ENCODE results near the gene THAP11. TPM values are rescaled to one million over a fixed set of nuclear protein-coding genes. Genes with fewer than 3 reads are reported as not detected.

The THAP11 gene
- 39.8 and 43.0 TPM in 2 replicates for total RNA-seq

DNA sequence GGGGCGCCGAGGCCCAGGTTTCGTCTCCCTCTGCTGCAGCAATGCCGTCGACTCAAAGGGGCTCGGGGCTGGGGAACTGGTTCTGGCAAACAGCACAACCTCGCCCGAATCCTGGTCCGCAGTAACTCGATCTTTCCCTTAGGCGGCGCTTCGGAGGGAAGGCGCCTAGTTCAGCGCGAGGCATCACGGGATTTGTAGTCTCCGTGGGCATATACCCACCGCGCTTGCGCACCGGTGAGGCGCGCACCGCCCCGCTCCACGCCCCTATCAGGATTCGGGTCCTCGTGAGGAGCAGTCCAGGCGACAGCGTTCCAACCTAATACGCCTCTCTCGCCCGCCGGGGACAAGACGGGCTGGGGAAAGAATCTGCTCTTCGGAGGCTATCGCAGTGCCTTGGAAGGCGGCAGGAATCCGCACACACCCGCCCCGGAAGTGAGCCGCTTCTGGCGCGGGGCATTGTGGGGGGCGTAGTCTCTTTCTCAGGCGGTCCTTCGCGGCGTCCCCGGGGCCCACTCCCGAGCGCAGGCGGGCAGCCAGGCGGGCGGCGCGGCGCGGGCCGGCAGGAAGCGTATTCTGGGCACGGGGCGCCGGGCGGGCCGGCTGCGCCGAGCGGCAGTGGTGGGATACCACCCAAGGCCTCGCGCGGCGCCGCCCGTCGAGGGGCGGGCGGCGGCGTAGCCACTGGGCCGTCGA lies at the start of gene THAP11:
Gene THAP11 (plus strand): TSS at position 505 of the 693 bp plus-strand sequence. CDS start 235 bp downstream, outside the sequence.

DNA sequence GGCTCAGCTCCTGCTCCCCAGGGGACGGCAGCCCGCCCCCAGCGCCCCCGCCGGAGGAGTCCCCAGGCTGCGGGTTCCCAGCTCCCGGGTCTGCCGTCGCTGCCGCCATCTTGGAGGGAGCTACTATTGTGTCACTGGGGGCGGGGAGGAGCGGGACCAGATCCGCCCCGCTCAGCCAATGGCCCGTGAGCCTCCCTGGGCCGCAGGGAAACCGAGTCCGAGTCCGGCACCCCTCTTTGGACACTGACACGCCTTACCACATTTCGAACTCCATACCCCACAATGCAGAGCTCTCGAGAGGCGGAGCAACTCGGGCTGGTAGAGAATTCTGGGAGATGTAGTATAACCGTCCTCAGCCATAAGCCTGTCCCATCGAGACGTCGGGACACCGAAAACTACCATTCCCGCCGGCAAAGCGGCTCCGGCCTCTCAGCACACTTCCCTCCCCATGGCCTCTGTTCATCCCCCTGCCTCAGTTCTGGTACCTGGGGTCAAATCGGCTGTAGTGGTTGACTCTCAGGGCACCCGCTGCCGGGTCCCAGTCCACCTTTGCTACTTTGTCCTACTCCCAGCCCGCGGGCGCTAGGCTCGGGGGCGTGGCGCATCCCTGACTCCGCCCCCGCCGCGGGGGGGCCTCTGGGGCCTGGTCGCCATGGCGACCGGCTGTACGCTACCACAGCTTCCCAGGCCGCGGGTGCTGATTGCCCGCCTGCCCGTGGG lies 35.5 kb upstream of the THAP11 start, which contains the start of the genes RANBP10 and TSNAXIP1:
Gene RANBP10 (minus strand): TSS at position 133 of the 720 bp plus-strand sequence. CDS start 24 bp downstream, at position 109.
Gene TSNAXIP1 (plus strand): TSS at position 462 of the 720 bp plus-strand sequence. CDS start 261 bp downstream, outside the sequence.

GRCh38 chr16:67846320-67847063 lies 4.4 kb downstream of the THAP11 start, which contains the start of gene NUTF2:
TSS of gene NUTF2 (plus strand) at chr16:67846933. CDS start at chr16:67865131, 18,198 bp downstream.

DNA sequence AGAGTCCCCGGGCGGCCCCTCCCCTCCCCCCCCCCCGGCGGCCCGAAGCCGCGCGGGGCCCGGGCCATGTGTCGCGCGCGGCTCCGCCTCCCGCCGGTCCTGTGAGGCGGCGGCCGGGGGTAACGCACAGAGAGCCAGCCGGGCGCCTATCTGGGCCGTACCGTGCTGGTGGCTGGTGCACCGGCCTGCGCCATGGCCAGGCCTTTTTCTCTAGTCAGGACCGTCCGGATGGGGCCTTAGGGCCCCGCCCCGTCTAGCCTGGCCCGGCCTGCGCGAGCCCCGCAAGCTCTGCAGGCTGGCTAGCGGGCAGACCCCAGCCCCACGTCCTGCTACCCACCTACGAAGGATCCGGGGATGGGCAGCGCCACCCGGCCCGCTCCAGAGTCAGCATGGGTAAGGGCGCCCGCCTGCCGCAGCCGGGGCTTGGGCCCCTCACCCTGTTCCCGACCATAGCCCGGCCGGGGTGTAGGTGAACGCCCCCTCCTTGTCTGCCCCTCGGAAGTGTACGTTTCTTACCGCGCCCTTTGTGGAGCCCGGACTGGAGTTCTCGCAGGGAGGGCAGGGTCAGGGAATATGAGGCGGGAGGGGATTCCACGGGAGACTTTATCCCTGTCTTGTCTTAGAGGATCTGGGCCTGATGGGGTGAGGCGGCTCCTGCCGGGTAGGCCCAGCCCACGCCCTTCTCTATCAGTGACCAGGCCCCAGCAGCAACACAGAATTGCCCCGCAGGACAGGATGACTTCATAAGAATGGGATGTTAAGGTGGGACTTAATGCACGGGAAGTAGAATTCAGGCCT lies 5.1 kb downstream of the THAP11 start, which contains the start of gene CENPT:
Gene CENPT (minus strand): TSS at position 630 of the 798 bp plus-strand sequence. CDS start 13,834 bp downstream, outside the sequence.

DNA sequence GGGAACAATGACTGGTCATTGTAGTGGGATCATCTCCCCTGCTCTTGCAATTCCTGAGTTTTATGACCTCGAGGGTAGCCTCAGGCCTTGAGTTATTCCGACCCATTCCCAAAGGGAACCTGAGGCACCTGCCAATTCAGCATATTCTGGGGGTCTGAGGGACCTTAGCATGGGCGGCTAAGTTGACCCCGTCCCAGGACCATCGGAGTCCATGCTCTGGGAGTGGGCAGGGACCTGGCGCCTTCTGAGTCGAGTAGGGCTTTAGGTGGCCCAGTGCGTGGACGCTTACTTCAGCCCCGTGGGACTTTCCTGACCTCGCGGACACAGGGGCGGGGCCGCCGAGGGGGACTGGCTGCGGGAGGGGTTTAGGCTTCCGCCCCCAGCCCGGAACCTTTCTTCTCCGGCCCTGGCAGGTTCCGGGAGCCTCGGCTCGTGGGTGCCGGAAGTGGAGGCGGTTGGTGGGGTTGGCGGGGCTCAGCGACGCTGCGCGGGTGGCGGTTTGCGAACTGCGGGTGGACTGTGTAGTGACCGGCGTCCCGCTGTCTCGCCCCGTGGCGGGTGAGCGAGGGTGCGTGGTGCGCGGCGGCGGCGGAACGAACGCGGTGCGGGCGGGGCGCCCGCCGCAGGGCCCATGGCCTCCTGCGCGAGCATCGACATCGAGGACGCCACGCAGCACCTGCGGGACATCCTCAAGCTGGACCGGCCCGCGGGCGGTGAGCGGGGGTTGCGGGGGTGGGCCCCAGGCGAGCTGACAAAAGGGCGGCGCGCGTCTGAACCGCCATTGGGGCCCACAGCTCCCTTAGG lies 30.7 kb downstream of the THAP11 start, which contains the start of gene EDC4:
Gene EDC4 (plus strand): TSS at position 422 of the 804 bp plus-strand sequence. CDS start 210 bp downstream, at position 632.

GRCh38 chr16:67884684-67885083 lies 42.6 kb downstream of the THAP11 start, which contains the start of gene NRN1L:
TSS of gene NRN1L (plus strand) at chr16:67884885. CDS start at chr16:67884904, 19 bp downstream.

GRCh38 chr16:67892899-67893742 lies 51.0 kb downstream of the THAP11 start, which contains the start of gene PSKH1:
TSS of gene PSKH1 (plus strand) at chr16:67893254. CDS start at chr16:67908750, 15,496 bp downstream.

Other genes starting within 250 kb of the THAP11 start
- 0.16 and 3.0 TPM in 2 replicates for gene CARMIL2, start 197.2 kb upstream of the THAP11 start, total RNA-seq
- gene ACD, start 182.1 kb upstream of the THAP11 start, total RNA-seq = 34.0 and 53.0 TPM in 2 replicates
- gene PARD6A, start 181.4 kb upstream of the THAP11 start, total RNA-seq = 5.5 and 9.0 TPM in 2 replicates
- gene ENKD1, start 175.6 kb upstream of the THAP11 start, total RNA-seq = 16.0 and 23.8 TPM in 2 replicates
- gene C16orf86, start 175.5 kb upstream of the THAP11 start, total RNA-seq = 7.0 and 10.8 TPM in 2 replicates
- 14.3 and 16.0 TPM in 2 replicates for gene GFOD2, start 123.0 kb upstream of the THAP11 start, total RNA-seq
- gene RANBP10, start 35.8 kb upstream of the THAP11 start, total RNA-seq = 8.0 and 9.5 TPM in 2 replicates
- gene TSNAXIP1, start 35.4 kb upstream of the THAP11 start, total RNA-seq = 0.81 and 1.4 TPM in 2 replicates
- 417 and 499 TPM in 2 replicates for gene NUTF2, start 4.6 kb downstream of the THAP11 start, total RNA-seq
- 28.9 and 40.6 TPM in 2 replicates for gene CENPT, start 5.4 kb downstream of the THAP11 start, total RNA-seq
- 57.9 and 71.7 TPM in 2 replicates for gene EDC4, start 30.7 kb downstream of the THAP11 start, total RNA-seq
- 1.5 TPM in 1 of 2 replicates, not detected in the other for gene NRN1L, start 42.6 kb downstream of the THAP11 start, total RNA-seq
- gene PSKH1, start 50.9 kb downstream of the THAP11 start, total RNA-seq = 18.3 and 26.9 TPM in 2 replicates
- gene CTRL, start 89.5 kb downstream of the THAP11 start, total RNA-seq = 0.38 and 0.65 TPM in 2 replicates
- 57.0 and 80.2 TPM in 2 replicates for gene PSMB10, start 94.5 kb downstream of the THAP11 start, total RNA-seq
- gene LCAT, start 101.8 kb downstream of the THAP11 start, total RNA-seq = 6.5 and 11.4 TPM in 2 replicates
- 38.9 and 78.6 TPM in 2 replicates for gene SLC12A4, start 126.3 kb downstream of the THAP11 start, total RNA-seq
- gene DPEP3, start 138.2 kb downstream of the THAP11 start, total RNA-seq = not detected in 2 replicates
- gene DPEP2, start 157.2 kb downstream of the THAP11 start, total RNA-seq = not detected in 2 replicates
- gene DPEP2NB, start 173.6 kb downstream of the THAP11 start, total RNA-seq = not detected in 2 replicates
- gene DDX28, start 180.9 kb downstream of the THAP11 start, total RNA-seq = 10.6 and 11.2 TPM in 2 replicates
- gene DUS2, start 181.0 kb downstream of the THAP11 start, total RNA-seq = 17.7 and 22.5 TPM in 2 replicates
- gene NFATC3, start 243.1 kb downstream of the THAP11 start, total RNA-seq = 15.2 and 16.5 TPM in 2 replicates

Data from mesangial cell (primary cell).